CD4-positive, alpha-beta T cell treated with Interleukin-15 for 1 hour (primary cell): ENCODE data around the gene SYTL1.
A peak's percentile ranks its signal among the peaks of the same experiment; 100 is the strongest.
"Not testable (repeated sequence)": the region's sequence is repeated elsewhere in the genome, so short reads cannot be mapped to it uniquely, and the experiment has no call there.

ENCODE experiments used
- DNase-seq: peaks from one replicate; pipeline ENCODE4 v3.0.0-alpha.2; 2020

SYTL1 gene

GRCh38 chr1:27366113-27366410 is 24.2 kb downstream of the SYTL1 start:
- DNase-seq, result peak; percentile 65

GRCh38 chr1:27366411-27367159 is 24.8 kb downstream of the SYTL1 start, which contains the start of gene MAP3K6:
Gene MAP3K6, minus strand, starts transcription at chr1:27366961. Its CDS starts 364 bp downstream, at chr1:27366597.
- no peak for DNase-seq

- DNase-seq, result no peak
These were observed 25.4 kb downstream of the SYTL1 start for GRCh38 chr1:27367160-27367650.

GRCh38 chr1:27368869-27369582 is 27.2 kb downstream of the SYTL1 start:
- DNase-seq, result peak; percentile 32

GRCh38 chr1:27372022-27372807 is 30.4 kb downstream of the SYTL1 start:
- DNase-seq, result no peak

- DNase-seq, result no peak
These were observed 31.2 kb downstream of the SYTL1 start for GRCh38 chr1:27372808-27373690.

GRCh38 chr1:27374362-27375086 is 32.7 kb downstream of the SYTL1 start, which contains the start of gene FCN3:
Gene FCN3, minus strand, starts transcription at chr1:27374824. Its CDS starts 6 bp downstream, at chr1:27374818.
- DNase-seq, result no peak

GRCh38 chr1:27377760-27378495 is 36.1 kb downstream of the SYTL1 start:
- no peak for DNase-seq

- no peak for DNase-seq
These were observed 37.8 kb downstream of the SYTL1 start for GRCh38 chr1:27379564-27380122.

GRCh38 chr1:27380224-27380623 is 38.4 kb downstream of the SYTL1 start:
- no peak for DNase-seq

- no peak for DNase-seq
These were observed 39.2 kb downstream of the SYTL1 start for GRCh38 chr1:27380766-27381733.

GRCh38 chr1:27381969-27382762 is 40.3 kb downstream of the SYTL1 start:
- no peak for DNase-seq

GRCh38 chr1:27383039-27383605 is 41.3 kb downstream of the SYTL1 start, which contains the start of gene CD164L2:
Gene CD164L2, minus strand, starts transcription at chr1:27383333. Its CDS starts 94 bp downstream, at chr1:27383239.
- peak; percentile 25 for DNase-seq

- no peak for DNase-seq
These were observed 41.8 kb downstream of the SYTL1 start for GRCh38 chr1:27383661-27384060.

- DNase-seq, result not testable (repeated sequence)
These were observed 43.0 kb downstream of the SYTL1 start for GRCh38 chr1:27384797-27385196.

- DNase-seq, result peak; percentile 58
These were observed 46.6 kb downstream of the SYTL1 start for GRCh38 chr1:27388337-27389005.

GRCh38 chr1:27391511-27392095 is 49.8 kb downstream of the SYTL1 start:
- peak; percentile 40 for DNase-seq
